HepG2 (cell line): ENCODE measurements around the gene OSM. TPM values are rescaled to one million over a fixed set of nuclear protein-coding genes. Genes with fewer than 3 reads are reported as not detected.

Source experiments
- ATAC-seq: fragments of 200-7000 bp; cut with Tn5 transposase; 3 replicates; pipeline ENCODE4 v1.9.1; 2020; ENCODE audit warnings: mild to moderate bottlenecking, moderate library complexity
- BruUV-seq: library from RNA; stranded (reverse); fragments of 400-500 nt; replicated peaks from 2 replicates; lab custom pipeline; 2021; lab: Mats Ljungman, UMichigan
- CTCF ChIA-PET: fragments of 300-600 bp; formaldehyde crosslinking; extraction: SDS; loops from one replicate; lab custom pipeline; 2021; ENCODE audit warnings: low total read pairs, inconsistent platforms, low intra/inter-chr PET ratio; lab: Yijun Ruan, JAX
- POLR2A ChIA-PET: fragments of 350-600 bp; sonication (Branson Sonifier 250); formaldehyde crosslinking; loops from one replicate; lab custom pipeline; 2020; ENCODE audit warnings: antibody characterized with exemption, inconsistent platforms; lab: Yijun Ruan, JAX
- DNase-seq: peaks from one replicate; pipeline ENCODE4 v3.0.0-alpha.2; 2015; ENCODE audit warnings: low spot score
- FAIRE-seq: peaks from 3 replicates; lab custom pipeline; 2011; peaks lifted over from hg19 to GRCh38; lab: Jason Lieb, UNC
- H2AFZ ChIP-seq: one replicate; pipeline ENCODE4 v1.6.1; 2011; ENCODE audit warnings: low read length, inconsistent platforms
- H3K27ac ChIP-seq: fragments of 300-600 bp; 3 replicates; pipeline ENCODE4 v1.8.0; 2011; ENCODE audit warnings: mixed run types, mild to moderate bottlenecking, mixed read lengths, low read length, inconsistent platforms; ENCODE audit not compliant: insufficient read depth; ENCODE audit errors: extremely low read length
- H3K27me3 ChIP-seq, 2 experiments: fragments of 200-600 bp in 1 of 2; 2 replicates in 1 of 2; 3 replicates in 1 of 2; pipeline versions ENCODE4 v1.6.0 to v1.8.0; 2011; ENCODE audit warnings: low read length in 2 of 2, mild to moderate bottlenecking in 2 of 2, moderate library complexity in 2 of 2, inconsistent platforms in 1 of 2; ENCODE audit not compliant: insufficient read depth in 2 of 2, control insufficient read depth in 1 of 2
- H3K36me3 ChIP-seq, 2 experiments: fragments of 200-600 bp in 1 of 2; replicated peaks in 1 of 2; 2 replicates in 1 of 2; 3 replicates in 1 of 2; pipeline versions ENCODE4 v1.5.1 to v1.8.0; 2011; ENCODE audit warnings: low read length in 2 of 2, inconsistent platforms in 1 of 2; ENCODE audit not compliant: insufficient read depth in 2 of 2, control insufficient read depth in 1 of 2
- H3K4me1 ChIP-seq: 2 replicates; pipeline ENCODE4 v1.5.1; 2012; ENCODE audit warnings: low read length, inconsistent platforms; ENCODE audit not compliant: insufficient read depth
- H3K4me2 ChIP-seq: 2 replicates; pipeline ENCODE4 v1.6.0; 2011; ENCODE audit warnings: low read depth, low read length, inconsistent platforms
- H3K4me3 ChIP-seq, 3 experiments: fragments of 200-600 bp in 1 of 3; sonication (generic), shearing (Covaris generic) in 1 of 3; replicated peaks in 1 of 3; 2 replicates each; pipeline ENCODE4 v1.5.1; 2011 to 2016; ENCODE audit warnings: low read length in 3 of 3, inconsistent platforms in 2 of 3, low read depth in 2 of 3, mild to moderate bottlenecking in 2 of 3, control low read depth in 1 of 3, mixed read lengths in 1 of 3; ENCODE audit not compliant: insufficient read depth in 1 of 3
- H3K79me2 ChIP-seq: one replicate; pipeline ENCODE4 v1.6.1; 2011; ENCODE audit warnings: low read length, inconsistent platforms; ENCODE audit not compliant: insufficient read depth
- H3K9ac ChIP-seq: 2 replicates; pipeline ENCODE4 v1.6.0; 2011; ENCODE audit warnings: mild to moderate bottlenecking, low read depth, low read length, inconsistent platforms; ENCODE audit not compliant: insufficient read depth
- H3K9me3 ChIP-seq: 2 replicates; pipeline ENCODE4 v1.5.1; 2012; ENCODE audit warnings: mild to moderate bottlenecking, low read length
- H4K20me1 ChIP-seq: 2 replicates; pipeline ENCODE4 v1.6.0; 2011; ENCODE audit warnings: inconsistent platforms, mild to moderate bottlenecking, low read length, moderate library complexity; ENCODE audit not compliant: insufficient read depth
- CTCF ChIP-seq: sonication (generic); formaldehyde crosslinking; IDR thresholded peaks from 2 replicates; pipeline ENCODE4 v1.5.0; 2020; ENCODE audit warnings: mild to moderate bottlenecking, missing genetic modification reagents, moderate library complexity
- DR1 ChIP-seq: sonication (generic); formaldehyde crosslinking; IDR thresholded peaks from 2 replicates; pipeline ENCODE4 v1.8.0; 2021; ENCODE audit warnings: mild to moderate bottlenecking, missing genetic modification reagents, inconsistent platforms
- JARID2 ChIP-seq: sonication (generic); formaldehyde crosslinking; IDR thresholded peaks from 2 replicates; pipeline ENCODE4 v1.8.1; 2023; ENCODE audit warnings: missing genetic modification reagents, inconsistent platforms; ENCODE audit not compliant: insufficient replicate concordance
- KLF11 ChIP-seq: IDR thresholded peaks from 2 replicates; pipeline ENCODE4 v1.6.1; 2016; ENCODE audit warnings: missing compliant biosample characterization
- REL ChIP-seq: sonication (generic); formaldehyde crosslinking; conservative IDR thresholded peaks from 2 replicates; pipeline ENCODE4 v1.8.0; 2022; ENCODE audit warnings: mild to moderate bottlenecking, missing genetic modification reagents, moderate library complexity
- ZNF589 ChIP-seq: sonication (generic); formaldehyde crosslinking; conservative IDR thresholded peaks from 2 replicates; pipeline ENCODE4 v1.8.0; 2022; ENCODE audit warnings: mild to moderate bottlenecking, moderate library complexity, missing genetic modification reagents
- WGBS: methylation state at CpG from one replicate; pipeline ENCODE4 v1.1.6; 2017; ENCODE audit warnings: low lambda C conversion rate; 5-methylcytosine and 5-hydroxymethylcytosine counted together
- in situ Hi-C: cut with HindIII; loops from 2 replicates; pipeline ENCODE4 v1.10.0; 2017; ENCODE audit warnings: low pct_unique_long_range_greater_than_20kb; ENCODE audit not compliant: extremely low pct_ligation_motif_present
- intact Hi-C: fragments of 100-400 bp; cut with micrococcal nuclease; formaldehyde crosslinking; loops from one replicate; pipeline ENCODE4 v1.10.0; 2022; ENCODE audit not compliant: unreplicated experiment
- polyA plus RNA-seq, 8 experiments: library from polyadenylated mRNA; depleted of rRNA in 3 of 8; stranded (reverse) in 7 of 8; unstranded in 1 of 8; fragments of >200 nt; fragmentation: Illumina TruSeq in 4 of 8; extraction: Trizol in 4 of 8; gene quantifications; 2 replicates each; pipeline versions ENCODE4 v1.2.1 to v1.2.3, GENCODE V29; 2011 to 2016; ENCODE audit warnings: low read depth in 4 of 8, missing spikeins in 1 of 8, mixed read lengths in 1 of 8; ENCODE audit not compliant: insufficient read depth in 1 of 8
- total RNA-seq, 5 experiments: library from RNA; depleted of rRNA; stranded (reverse); fragments of >200 nt; fragmentation: Illumina TruSeq; extraction: Trizol; gene quantifications; 2 replicates each; pipeline ENCODE4 v1.2.3, GENCODE V29; 2016; ENCODE audit warnings: low read depth in 1 of 5

Gene OSM
- total and polyA plus RNA-seq, 2 of the 13 experiments (the other 11 are each of a cell fraction or from before 2014, with no cell fraction given) = not detected

GRCh38 chr22:30224161-30224857 is 42.3 kb downstream of the OSM start:
- no peak for FAIRE-seq
- no peak for DNase-seq
- Histone ChIP-seq H3K27ac (no peak overlapping the region), H3K4me2 (peak overlapping the region; percentile 21; the same call in 1 of the 2 replicates), H3K27me3 (peaks cover 7 to 53% of the 10 kb centered on the region in 2 experiments; a peak in 4 of 5 replicates), H3K9ac (no peak overlapping the region), H4K20me1 (no peaks in the 10 kb centered on the region), H3K9me3 (no peaks in the 10 kb centered on the region), H3K36me3 (no peaks in the 10 kb centered on the region), H3K4me1 (peaks cover 63% of the 10 kb centered on the region), H3K79me2 (no peaks in the 10 kb centered on the region), H2AFZ (no peak overlapping the region), H3K4me3 (no peak overlapping the region)
- WGBS = 3% methylated on average over 5 of the region's 11 CpGs
- ChIA-PET CTCF (no interaction called here), POLR2A (interaction anchor here (1.3 kb wide), 1 partner anchor 14 kb away, joined by 3 read pairs; no protein-coding TSS in a partner anchor)
- ATAC-seq = peak; percentile 45; the same call in 2 of the 3 replicates
- intact Hi-C loops (no loop called here), in situ Hi-C loops (no loop called here)
- no TSS peak for BruUV-seq
- TF ChIP-seq JARID2 (CRISPR knock-in tag) = no peak
- TF ChIP-seq KLF11 (CRISPR knock-in tag) = no peak
- TF ChIP-seq REL (CRISPR knock-in tag) = no peak
- no peak for TF ChIP-seq ZNF589 (CRISPR knock-in tag)
- no peak for TF ChIP-seq DR1 (CRISPR knock-in tag)
- 0 out of 2 replicates have a peak, but pooled peaks have one; percentile 6 for TF ChIP-seq CTCF
